AG04450 (cell line): ENCODE data around the gene DNAJC1. TPM values are rescaled to one million over a fixed set of nuclear protein-coding genes. Genes with fewer than 3 reads are reported as not detected.

ENCODE experiments used
- CTCF ChIA-PET: fragments of 300-600, 350-600 bp; formaldehyde crosslinking; extraction: SDS; loops from one replicate; lab custom pipeline; 2022; ENCODE audit warnings: antibody characterized with exemption, inconsistent platforms; lab: Charles Lee
- POLR2A ChIA-PET: fragments of 350-600 bp; formaldehyde crosslinking; extraction: SDS; loops from one replicate; lab custom pipeline; 2021; ENCODE audit warnings: antibody characterized with exemption, inconsistent platforms; lab: Yijun Ruan, JAX
- DNase-seq: peaks from one replicate; pipeline ENCODE4 v3.0.0-alpha.2; 2011; ENCODE audit warnings: low read depth, low spot score
- H3K27ac ChIP-seq: one replicate; pipeline ENCODE4 v1.5.1; 2012; ENCODE audit warnings: low read depth, low read length, control low read depth
- H3K27me3 ChIP-seq: one replicate; pipeline ENCODE4 v1.6.0; 2012; ENCODE audit warnings: low read length; ENCODE audit not compliant: control insufficient read depth, insufficient read depth
- H3K4me3 ChIP-seq: 2 replicates; pipeline ENCODE4 v1.5.1; 2011; ENCODE audit warnings: mild to moderate bottlenecking, low read depth, low read length, control low read depth
- H3K9me3 ChIP-seq: 2 replicates; pipeline ENCODE4 v1.5.1; 2012; ENCODE audit warnings: low read length; ENCODE audit not compliant: control insufficient read depth, insufficient read depth
- polyA plus RNA-seq: library from polyadenylated mRNA; depleted of rRNA; stranded (reverse); fragments of >200 nt; gene quantifications from 2 replicates; pipeline ENCODE4 v1.2.3, GENCODE V29; 2011
- TF ChIP-seq, protein P1 (sequence below): IDR thresholded peaks from 2 replicates; pipeline ENCODE4 v1.5.1; 2011; ENCODE audit warnings: low read depth, low read length, control low read depth, inconsistent platforms

DNAJC1 gene
- polyA plus RNA-seq, 1 experiment: 21.5 TPM

GRCh38 chr10:21791276-21791675, 212.3 kb downstream of the DNAJC1 start:
- no peak for DNase-seq
- ChIA-PET POLR2A (no interaction called here), CTCF (no interaction called here)
- H3K27ac ChIP-seq: no peak overlapping the region
- H3K4me3 ChIP-seq: no peak overlapping the region
- TF ChIP-seq, protein P1, sequence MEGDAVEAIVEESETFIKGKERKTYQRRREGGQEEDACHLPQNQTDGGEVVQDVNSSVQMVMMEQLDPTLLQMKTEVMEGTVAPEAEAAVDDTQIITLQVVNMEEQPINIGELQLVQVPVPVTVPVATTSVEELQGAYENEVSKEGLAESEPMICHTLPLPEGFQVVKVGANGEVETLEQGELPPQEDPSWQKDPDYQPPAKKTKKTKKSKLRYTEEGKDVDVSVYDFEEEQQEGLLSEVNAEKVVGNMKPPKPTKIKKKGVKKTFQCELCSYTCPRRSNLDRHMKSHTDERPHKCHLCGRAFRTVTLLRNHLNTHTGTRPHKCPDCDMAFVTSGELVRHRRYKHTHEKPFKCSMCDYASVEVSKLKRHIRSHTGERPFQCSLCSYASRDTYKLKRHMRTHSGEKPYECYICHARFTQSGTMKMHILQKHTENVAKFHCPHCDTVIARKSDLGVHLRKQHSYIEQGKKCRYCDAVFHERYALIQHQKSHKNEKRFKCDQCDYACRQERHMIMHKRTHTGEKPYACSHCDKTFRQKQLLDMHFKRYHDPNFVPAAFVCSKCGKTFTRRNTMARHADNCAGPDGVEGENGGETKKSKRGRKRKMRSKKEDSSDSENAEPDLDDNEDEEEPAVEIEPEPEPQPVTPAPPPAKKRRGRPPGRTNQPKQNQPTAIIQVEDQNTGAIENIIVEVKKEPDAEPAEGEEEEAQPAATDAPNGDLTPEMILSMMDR: no peak
- H3K9me3 ChIP-seq: no peaks in the 10 kb centered on the region
- H3K27me3 ChIP-seq: no peaks in the 10 kb centered on the region

DNA sequence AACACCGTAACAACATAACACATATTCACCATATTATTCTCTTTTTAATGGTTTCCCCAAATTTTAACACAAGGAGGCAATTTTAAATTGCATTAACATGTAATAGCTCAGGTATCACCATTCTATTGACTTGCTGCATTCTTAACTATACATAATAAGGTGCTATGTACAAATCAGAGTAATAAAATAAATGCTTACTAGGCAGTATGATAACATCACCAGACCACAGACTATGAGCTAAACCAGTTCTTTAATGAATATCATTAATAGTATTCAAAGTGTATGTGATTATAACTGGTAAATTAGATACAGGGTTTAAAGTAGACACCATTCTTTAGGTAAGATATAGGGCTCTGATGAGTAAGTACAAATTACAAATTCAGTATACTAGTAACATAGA, 226.6 kb downstream of the DNAJC1 start:
- no peaks in the 10 kb centered on the region for H3K27me3 ChIP-seq
- CTCF ChIA-PET: no interaction called here
- TF ChIP-seq, protein P1: no peak
- POLR2A ChIA-PET: interaction anchor here (0.5 kb wide), 1 partner anchor 1693 kb away, joined by 5 read pairs; no protein-coding TSS in a partner anchor
- no peak overlapping the region for H3K4me3 ChIP-seq
- no peak overlapping the region for H3K27ac ChIP-seq
- no peak for DNase-seq
- no peaks in the 10 kb centered on the region for H3K9me3 ChIP-seq

GRCh38 chr10:21771219-21771618, 232.3 kb downstream of the DNAJC1 start:
- Histone ChIP-seq H3K9me3 (no peaks in the 10 kb centered on the region), H3K27me3 (no peaks in the 10 kb centered on the region), H3K4me3 (no peak overlapping the region), H3K27ac (no peak overlapping the region)
- CTCF ChIA-PET: no interaction called here
- TF ChIP-seq, protein P1: no peak
- POLR2A ChIA-PET: no interaction called here
- DNase-seq: no peak

DNA sequence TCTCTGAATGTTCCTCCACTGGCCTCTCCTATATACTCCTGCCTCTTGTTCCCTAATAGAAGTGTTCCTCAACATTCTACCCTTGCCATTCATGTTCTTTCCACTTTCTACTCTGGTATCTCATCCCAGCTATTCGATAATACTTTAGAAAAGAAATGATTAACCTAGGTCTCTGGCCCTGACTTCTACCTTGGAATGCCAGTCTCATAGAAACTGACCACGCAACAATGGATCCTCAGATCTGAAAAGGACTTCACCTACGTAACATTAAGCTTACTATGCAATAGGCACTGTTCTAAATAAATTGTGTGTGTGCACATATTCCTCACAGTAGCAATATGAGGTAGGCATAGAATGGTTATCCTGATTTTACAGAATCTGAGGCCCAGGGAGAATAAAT, 234.5 kb downstream of the DNAJC1 start:
- Histone ChIP-seq H3K4me3 (no peak overlapping the region), H3K27me3 (no peaks in the 10 kb centered on the region), H3K9me3 (no peaks in the 10 kb centered on the region), H3K27ac (no peak overlapping the region)
- POLR2A ChIA-PET: no interaction called here
- TF ChIP-seq, protein P1: no peak
- no peak for DNase-seq
- CTCF ChIA-PET: interaction anchor here (0.6 kb wide), 1 partner anchor 781 kb away, joined by 5 read pairs; no protein-coding TSS in a partner anchor

DNA sequence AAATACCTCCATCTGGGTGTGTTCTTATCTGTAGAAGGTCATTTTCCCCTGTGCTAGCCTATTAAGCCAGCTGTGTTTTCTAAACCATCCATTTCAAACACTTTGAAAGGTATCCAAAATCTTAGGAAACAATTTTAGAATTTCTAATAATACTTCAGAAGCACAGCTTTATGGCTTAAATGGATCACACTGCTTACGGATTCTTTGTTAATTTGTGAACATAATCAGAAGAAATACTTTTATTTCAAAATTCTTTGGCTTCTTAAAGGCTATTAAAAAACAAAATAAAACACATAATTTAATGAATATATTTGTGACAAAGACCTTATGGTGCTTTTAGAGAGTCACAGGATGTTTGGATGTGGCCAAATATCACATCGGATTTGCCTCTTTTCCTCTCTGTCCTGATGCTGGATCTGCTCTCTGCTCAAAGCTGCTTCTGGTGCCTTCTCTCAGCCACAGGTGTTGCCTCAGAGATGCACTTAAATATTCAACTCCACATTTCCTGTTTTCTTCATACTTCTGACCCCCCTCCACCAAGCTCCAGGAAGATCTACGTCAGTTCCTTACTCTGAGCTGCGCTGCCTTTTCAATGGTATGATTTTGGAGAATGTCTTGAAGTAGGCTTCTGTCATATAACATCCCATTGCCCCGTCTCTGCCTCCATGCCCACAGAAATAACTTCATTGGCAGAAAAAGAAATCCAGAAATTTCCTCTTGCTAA, 238.9 kb downstream of the DNAJC1 start:
- H3K27ac ChIP-seq: no peak overlapping the region
- H3K4me3 ChIP-seq: no peak overlapping the region
- ChIA-PET CTCF (no interaction called here), POLR2A (no interaction called here)
- TF ChIP-seq, protein P1: no peak
- DNase-seq: no peak
- H3K27me3 ChIP-seq: no peaks in the 10 kb centered on the region
- no peaks in the 10 kb centered on the region for H3K9me3 ChIP-seq
